ENCODE data around the gene UGT3A1. TPM values are rescaled to one million over a fixed set of nuclear protein-coding genes. Genes with fewer than 3 reads are reported as not detected.

The UGT3A1 gene
- polyA plus RNA-seq, 1 of the 3 experiments (the other 2 are of a cell fraction) = not detected

DNA sequence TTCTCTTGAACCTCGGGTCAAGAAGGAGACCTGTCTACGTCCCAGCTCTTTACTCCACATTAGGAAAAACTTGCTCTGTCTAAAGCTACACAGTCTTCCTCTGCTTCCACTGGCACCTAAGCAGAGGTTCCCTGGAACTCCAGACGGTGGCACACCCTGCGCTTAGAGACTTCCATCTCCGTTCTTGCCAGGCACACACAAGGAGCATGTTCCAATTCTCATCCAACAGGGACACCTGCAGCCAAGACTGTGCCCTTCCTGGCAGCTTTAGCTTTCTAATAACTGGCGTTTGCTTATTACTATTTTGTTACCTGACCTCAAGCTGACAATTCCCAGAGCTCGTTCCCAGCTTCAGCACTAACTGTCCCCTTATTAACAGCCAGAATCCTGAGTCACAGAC lies 68.7 kb downstream of the UGT3A1 start:
- Histone ChIP-seq H3K4me2 (no peak overlapping the region), H3K9me3 (no peaks in the 10 kb centered on the region), H3K79me2 (ENCODE audit: insufficient read depth) (no peaks in the 10 kb centered on the region), H4K20me1 (ENCODE audit: insufficient read depth) (no peaks in the 10 kb centered on the region), H3K27me3 (ENCODE audit: insufficient read depth) (no peaks in the 10 kb centered on the region), H3K4me1 (ENCODE audit: control insufficient read depth in 1 of 2, insufficient read depth in 2 of 2, low read depth in 1 of 2, low read length in 1 of 2) (peaks cover 0 to 5% of the 10 kb centered on the region in 2 experiments; a peak in 2 of 4 replicates), H3F3A (replicated peaks; ENCODE audit: insufficient read depth) (peaks cover 5% of the 10 kb centered on the region), H3K9ac (no peak overlapping the region), H3K9me2 (no peaks in the 10 kb centered on the region), H3K36me3 (replicated peaks in 1 of 2; ENCODE audit: control insufficient read depth in 1 of 2, insufficient read depth in 2 of 2, low read length in 1 of 2) (no peaks in the 10 kb centered on the region), H2AFZ (ENCODE audit: low read depth) (no peak overlapping the region), H3K27ac (ENCODE audit: low read depth in 2 of 2, low read length in 1 of 2) (no peak overlapping the region), H3K4me3 (ENCODE audit: low read depth in 2 of 2, low read length in 1 of 2) (no peak overlapping the region)
- POLR2A ChIA-PET = no interaction called here
- TF ChIP-seq RCOR1 (IDR thresholded peaks at IDR 0.05; ENCODE audit: low read length) (no peak), GATA2 (CRISPR knock-in tag; IDR thresholded peaks at IDR 0.05) (no peak), GABPA (IDR thresholded peaks at IDR 0.05; ENCODE audit: low read depth) (no peak), JUND (IDR thresholded peaks at IDR 0.05) (no peak), NFIC (IDR thresholded peaks at IDR 0.05; ENCODE audit: borderline replicate concordance) (no peak), MEF2A (IDR thresholded peaks at IDR 0.05; ENCODE audit: borderline replicate concordance, low read depth) (no peak), RAD21 (IDR thresholded peaks at IDR 0.05; ENCODE audit: low read length) (no peak), RFX5 (IDR thresholded peaks at IDR 0.05; ENCODE audit: low read length) (no peak), EP300 (IDR thresholded peaks at IDR 0.05; ENCODE audit: borderline replicate concordance in 1 of 2, low read depth in 1 of 2, low read length in 1 of 2) (no peak), YY1 (IDR thresholded peaks at IDR 0.05; ENCODE audit: low read depth) (no peak), RXRA (IDR thresholded peaks at IDR 0.05; ENCODE audit: borderline replicate concordance, low read depth) (no peak), ELF1 (IDR thresholded peaks at IDR 0.05) (no peak), MXI1 (IDR thresholded peaks at IDR 0.05; ENCODE audit: low read depth, low read length) (no peak), TEAD4 (IDR thresholded peaks at IDR 0.05; ENCODE audit: borderline replicate concordance, insufficient read depth) (no peak), SMC3 (IDR thresholded peaks at IDR 0.05; ENCODE audit: low read depth, low read length) (no peak)
- TF ChIP-seq, protein P1, sequence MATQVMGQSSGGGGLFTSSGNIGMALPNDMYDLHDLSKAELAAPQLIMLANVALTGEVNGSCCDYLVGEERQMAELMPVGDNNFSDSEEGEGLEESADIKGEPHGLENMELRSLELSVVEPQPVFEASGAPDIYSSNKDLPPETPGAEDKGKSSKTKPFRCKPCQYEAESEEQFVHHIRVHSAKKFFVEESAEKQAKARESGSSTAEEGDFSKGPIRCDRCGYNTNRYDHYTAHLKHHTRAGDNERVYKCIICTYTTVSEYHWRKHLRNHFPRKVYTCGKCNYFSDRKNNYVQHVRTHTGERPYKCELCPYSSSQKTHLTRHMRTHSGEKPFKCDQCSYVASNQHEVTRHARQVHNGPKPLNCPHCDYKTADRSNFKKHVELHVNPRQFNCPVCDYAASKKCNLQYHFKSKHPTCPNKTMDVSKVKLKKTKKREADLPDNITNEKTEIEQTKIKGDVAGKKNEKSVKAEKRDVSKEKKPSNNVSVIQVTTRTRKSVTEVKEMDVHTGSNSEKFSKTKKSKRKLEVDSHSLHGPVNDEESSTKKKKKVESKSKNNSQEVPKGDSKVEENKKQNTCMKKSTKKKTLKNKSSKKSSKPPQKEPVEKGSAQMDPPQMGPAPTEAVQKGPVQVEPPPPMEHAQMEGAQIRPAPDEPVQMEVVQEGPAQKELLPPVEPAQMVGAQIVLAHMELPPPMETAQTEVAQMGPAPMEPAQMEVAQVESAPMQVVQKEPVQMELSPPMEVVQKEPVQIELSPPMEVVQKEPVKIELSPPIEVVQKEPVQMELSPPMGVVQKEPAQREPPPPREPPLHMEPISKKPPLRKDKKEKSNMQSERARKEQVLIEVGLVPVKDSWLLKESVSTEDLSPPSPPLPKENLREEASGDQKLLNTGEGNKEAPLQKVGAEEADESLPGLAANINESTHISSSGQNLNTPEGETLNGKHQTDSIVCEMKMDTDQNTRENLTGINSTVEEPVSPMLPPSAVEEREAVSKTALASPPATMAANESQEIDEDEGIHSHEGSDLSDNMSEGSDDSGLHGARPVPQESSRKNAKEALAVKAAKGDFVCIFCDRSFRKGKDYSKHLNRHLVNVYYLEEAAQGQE (IDR thresholded peaks at IDR 0.05; ENCODE audit: low read depth, low read length) = no peak
- TF ChIP-seq, protein P2, sequence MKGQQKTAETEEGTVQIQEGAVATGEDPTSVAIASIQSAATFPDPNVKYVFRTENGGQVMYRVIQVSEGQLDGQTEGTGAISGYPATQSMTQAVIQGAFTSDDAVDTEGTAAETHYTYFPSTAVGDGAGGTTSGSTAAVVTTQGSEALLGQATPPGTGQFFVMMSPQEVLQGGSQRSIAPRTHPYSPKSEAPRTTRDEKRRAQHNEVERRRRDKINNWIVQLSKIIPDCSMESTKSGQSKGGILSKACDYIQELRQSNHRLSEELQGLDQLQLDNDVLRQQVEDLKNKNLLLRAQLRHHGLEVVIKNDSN (IDR thresholded peaks at IDR 0.05; ENCODE audit: borderline replicate concordance, low read depth) = no peak
- TF ChIP-seq, protein P3, sequence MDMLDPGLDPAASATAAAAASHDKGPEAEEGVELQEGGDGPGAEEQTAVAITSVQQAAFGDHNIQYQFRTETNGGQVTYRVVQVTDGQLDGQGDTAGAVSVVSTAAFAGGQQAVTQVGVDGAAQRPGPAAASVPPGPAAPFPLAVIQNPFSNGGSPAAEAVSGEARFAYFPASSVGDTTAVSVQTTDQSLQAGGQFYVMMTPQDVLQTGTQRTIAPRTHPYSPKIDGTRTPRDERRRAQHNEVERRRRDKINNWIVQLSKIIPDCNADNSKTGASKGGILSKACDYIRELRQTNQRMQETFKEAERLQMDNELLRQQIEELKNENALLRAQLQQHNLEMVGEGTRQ (IDR thresholded peaks at IDR 0.05; ENCODE audit: borderline replicate concordance, low read depth, low read length) = no peak
- TF ChIP-seq, protein P4, sequence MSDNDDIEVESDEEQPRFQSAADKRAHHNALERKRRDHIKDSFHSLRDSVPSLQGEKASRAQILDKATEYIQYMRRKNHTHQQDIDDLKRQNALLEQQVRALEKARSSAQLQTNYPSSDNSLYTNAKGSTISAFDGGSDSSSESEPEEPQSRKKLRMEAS (IDR thresholded peaks at IDR 0.05; ENCODE audit: low read depth) = no peak
- no peak for DNase-seq
- CTCF ChIA-PET = interaction anchor here (3.3 kb wide), 1 partner anchor 145 kb away, joined by 19 read pairs; no protein-coding TSS in a partner anchor
- 67% methylated on average over 6 of the region's 7 CpGs for WGBS (ENCODE audit: low lambda C conversion rate)
